Measurements from ENCODE around the gene SNCG.
"Not testable (repeated sequence)": the region's sequence is repeated elsewhere in the genome, so short reads cannot be mapped to it uniquely, and the experiment has no call there.

Gene SNCG

GRCh38 chr10:86958116-86958900 is at the start of gene SNCG:
TSS of gene SNCG (plus strand) at chr10:86958599. CDS start at chr10:86958698, 99 bp downstream.
- DNase-seq: peak; percentile 31

- no peak for DNase-seq
Measured at GRCh38 chr10:86914734-86915133, 43.7 kb upstream of the SNCG start.

GRCh38 chr10:86918022-86918471 is 40.4 kb upstream of the SNCG start:
- no peak for DNase-seq

- no peak for DNase-seq
Measured at GRCh38 chr10:86922553-86922961, 35.8 kb upstream of the SNCG start.

GRCh38 chr10:86929468-86930380 is 28.7 kb upstream of the SNCG start:
- no peak for DNase-seq

GRCh38 chr10:86931872-86932271 is 26.5 kb upstream of the SNCG start:
- no peak for DNase-seq

GRCh38 chr10:86932674-86933073 is 25.7 kb upstream of the SNCG start:
- no peak for DNase-seq

- not testable (repeated sequence) for DNase-seq
Measured at GRCh38 chr10:86934162-86934711, 24.2 kb upstream of the SNCG start.

GRCh38 chr10:86936661-86937501 is 21.5 kb upstream of the SNCG start:
- DNase-seq: no peak

- no peak for DNase-seq
Measured at GRCh38 chr10:86937502-86938154, 20.8 kb upstream of the SNCG start.

- DNase-seq: no peak
Measured at GRCh38 chr10:86938260-86938659, 20.1 kb upstream of the SNCG start.

- not testable (repeated sequence) for DNase-seq
Measured at GRCh38 chr10:86940076-86940475, 18.3 kb upstream of the SNCG start.

GRCh38 chr10:86940677-86941076 is 17.7 kb upstream of the SNCG start:
- no peak for DNase-seq

- no peak for DNase-seq
Measured at GRCh38 chr10:86941426-86941825, 17.0 kb upstream of the SNCG start.

GRCh38 chr10:86941991-86942421 is 16.4 kb upstream of the SNCG start:
- DNase-seq: no peak

- no peak for DNase-seq
Measured at GRCh38 chr10:86942441-86943315, 15.7 kb upstream of the SNCG start.

- no peak for DNase-seq
Measured at GRCh38 chr10:86943316-86944030, 14.9 kb upstream of the SNCG start.

GRCh38 chr10:86944031-86944419 is 14.4 kb upstream of the SNCG start:
- no peak for DNase-seq

- DNase-seq: no peak
Measured at GRCh38 chr10:86944471-86944870, 13.9 kb upstream of the SNCG start.

- no peak for DNase-seq
Measured at GRCh38 chr10:86944907-86945306, 13.5 kb upstream of the SNCG start.

All from NCI-H2029 (cell line).